ENCODE measurements around the gene SPATA20.

DNA sequence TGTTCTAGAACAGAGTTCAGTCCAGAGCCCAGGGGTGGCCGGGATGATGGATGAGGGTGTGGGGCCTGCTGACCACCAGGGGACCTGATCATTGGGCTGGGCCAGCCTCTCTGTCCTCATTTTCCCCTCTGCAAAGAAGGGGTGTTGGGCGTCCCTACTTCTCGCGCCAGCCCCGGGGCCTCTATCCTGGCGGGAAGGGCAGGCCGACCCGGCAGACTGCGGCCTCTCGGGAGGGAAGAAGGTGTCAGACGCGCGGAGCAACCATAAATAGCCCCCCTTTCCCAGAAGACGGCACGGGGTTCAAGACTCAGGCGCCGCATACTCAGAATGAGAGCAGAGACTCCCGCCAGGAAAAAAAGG, 11.6 kb downstream of the SPATA20 start:
- no peak for TF ChIP-seq POLR2A (IDR thresholded peaks at IDR 0.05)
- TF ChIP-seq, protein P1, sequence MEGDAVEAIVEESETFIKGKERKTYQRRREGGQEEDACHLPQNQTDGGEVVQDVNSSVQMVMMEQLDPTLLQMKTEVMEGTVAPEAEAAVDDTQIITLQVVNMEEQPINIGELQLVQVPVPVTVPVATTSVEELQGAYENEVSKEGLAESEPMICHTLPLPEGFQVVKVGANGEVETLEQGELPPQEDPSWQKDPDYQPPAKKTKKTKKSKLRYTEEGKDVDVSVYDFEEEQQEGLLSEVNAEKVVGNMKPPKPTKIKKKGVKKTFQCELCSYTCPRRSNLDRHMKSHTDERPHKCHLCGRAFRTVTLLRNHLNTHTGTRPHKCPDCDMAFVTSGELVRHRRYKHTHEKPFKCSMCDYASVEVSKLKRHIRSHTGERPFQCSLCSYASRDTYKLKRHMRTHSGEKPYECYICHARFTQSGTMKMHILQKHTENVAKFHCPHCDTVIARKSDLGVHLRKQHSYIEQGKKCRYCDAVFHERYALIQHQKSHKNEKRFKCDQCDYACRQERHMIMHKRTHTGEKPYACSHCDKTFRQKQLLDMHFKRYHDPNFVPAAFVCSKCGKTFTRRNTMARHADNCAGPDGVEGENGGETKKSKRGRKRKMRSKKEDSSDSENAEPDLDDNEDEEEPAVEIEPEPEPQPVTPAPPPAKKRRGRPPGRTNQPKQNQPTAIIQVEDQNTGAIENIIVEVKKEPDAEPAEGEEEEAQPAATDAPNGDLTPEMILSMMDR (IDR thresholded peaks at IDR 0.05) = peak in 1 of 6 experiments; percentile 11

All from adrenal gland (tissue), 5 donors.